GM18858 (cell line): ENCODE measurements around the gene SPOP.
"Not testable (repeated sequence)": the region's sequence is repeated elsewhere in the genome, so short reads cannot be mapped to it uniquely, and the experiment has no call there.

ENCODE experiments used
- ATAC-seq: cut with Tn5 transposase; IDR thresholded peaks from one replicate; pipeline ENCODE4 v1.9.1; 2021; ENCODE audit not compliant: unreplicated experiment

SPOP gene

DNA sequence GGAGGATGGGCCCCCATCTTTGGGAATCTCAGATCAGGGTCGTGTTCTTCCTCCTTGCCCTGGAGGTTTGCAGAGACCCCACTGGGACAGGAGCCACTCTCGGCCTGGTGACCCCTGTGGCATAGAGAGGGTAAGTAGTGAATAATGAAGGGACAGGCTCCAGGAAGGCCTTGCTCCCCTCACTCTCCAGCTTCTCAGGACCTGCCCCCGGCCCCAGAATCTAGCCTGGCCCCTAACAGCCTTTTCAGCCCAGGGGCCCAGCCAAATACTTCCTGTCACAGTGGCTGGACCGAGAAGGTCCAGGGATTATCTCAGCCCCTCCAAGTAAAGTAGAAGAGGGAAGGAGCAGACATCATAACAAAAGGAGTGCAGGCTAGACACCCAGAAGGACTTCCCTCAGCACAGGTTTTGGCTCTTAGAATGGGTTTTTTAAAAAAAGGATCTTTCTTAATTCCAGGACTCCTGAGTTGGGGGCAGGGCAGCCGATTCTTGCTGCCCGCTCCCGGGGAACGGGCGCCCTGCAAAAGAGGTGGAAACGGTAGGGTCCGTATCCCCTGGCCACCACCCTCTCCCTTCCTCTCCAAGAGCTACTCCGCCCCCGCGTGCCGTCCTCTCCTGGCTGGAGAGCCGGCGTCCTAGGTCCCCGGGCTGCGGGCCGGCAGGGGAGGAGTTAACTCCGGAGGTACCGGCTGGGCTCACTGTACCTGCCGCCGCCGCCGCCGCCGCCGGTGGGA lies 102.8 kb downstream of the SPOP start:
- ATAC-seq: no peak

DNA sequence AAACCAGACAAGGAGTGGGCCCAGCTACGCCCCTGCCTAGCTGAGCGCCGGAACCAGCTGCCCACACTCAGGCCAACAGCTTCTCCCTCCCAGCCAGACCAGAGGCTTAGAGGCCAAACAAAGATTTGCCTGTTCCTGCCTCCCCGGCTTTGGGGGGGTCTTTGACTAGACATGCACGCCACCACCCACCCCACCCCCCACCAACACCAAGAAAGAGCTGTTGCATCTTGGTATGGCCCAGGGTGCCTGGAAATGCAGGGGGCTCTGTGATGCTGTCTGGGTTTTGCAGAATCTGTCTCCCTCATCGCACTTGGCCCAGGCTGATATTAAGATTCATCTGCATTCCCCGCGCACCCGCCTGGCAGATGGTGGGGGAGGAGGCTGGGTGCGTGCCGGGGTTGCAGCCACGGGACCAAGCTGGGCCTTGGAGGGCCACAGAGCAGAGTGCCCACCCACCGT lies 103.5 kb downstream of the SPOP start:
- ATAC-seq: no peak

DNA sequence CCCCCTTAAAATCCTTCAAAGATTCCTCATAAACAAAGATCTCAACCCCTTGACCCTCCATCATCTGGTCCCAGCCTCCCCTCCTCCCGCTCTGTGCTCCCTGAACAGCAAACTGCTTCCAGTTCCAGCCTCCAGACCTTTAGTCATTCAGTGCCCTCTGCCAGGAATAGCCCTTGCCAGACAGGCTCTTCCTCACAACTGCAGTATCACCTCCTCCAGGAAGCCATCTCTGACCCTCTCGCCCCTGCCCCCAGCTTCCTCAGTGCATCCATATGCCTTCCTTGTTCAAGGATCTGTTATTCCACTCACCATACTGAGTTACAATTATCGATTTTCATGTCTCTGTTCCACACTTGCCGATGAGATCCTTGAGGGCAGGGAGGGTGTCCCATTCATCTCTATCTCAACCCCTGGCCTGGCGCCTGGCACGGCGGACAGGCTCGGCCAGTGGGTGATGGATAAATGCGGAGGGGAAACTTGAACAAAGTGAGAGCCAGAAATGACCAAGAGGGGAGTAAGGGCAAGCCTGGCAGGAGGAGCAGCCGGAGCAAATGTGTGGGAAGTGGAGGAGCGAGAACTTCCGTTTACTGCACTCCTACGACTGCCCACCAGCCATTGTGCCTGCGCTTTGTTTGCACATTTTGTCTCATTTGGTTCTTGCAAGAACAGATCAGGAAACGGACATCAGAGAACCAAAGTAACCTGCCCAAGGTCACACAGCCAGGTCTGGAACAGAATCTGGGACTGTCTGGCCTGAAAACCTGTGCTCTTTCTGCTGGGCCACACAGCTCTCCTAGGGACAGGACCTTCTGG lies 104.2 kb downstream of the SPOP start:
- ATAC-seq: no peak

DNA sequence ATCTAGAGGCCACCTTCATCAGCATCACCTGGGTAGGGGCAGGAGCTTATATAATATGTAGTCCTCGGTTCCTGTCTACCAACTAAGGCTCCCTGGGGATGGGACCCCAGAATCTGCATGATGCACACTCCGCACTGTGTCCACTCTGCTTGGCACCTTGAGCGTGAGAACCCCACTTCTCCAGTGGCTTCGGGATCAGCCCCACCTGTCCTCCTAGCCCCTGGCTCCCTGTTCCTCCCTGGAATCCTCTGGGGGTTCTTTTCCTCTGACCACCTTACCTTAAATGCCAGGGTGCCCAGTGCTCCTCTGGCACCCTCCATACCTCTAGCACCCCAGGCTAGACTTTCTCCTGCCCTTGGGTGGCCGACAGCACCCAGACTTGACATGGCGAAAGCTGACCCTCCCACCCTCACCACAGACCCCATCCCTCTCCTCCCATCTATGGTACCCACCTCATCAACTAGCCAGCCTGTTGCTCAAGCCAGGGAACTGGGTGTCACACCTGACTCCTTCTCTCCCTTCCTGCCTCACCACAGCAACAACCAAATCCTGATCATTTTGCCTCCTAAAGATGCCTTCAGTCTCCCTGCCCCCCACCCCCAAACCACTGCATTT lies 105.0 kb downstream of the SPOP start:
- ATAC-seq: no peak

DNA sequence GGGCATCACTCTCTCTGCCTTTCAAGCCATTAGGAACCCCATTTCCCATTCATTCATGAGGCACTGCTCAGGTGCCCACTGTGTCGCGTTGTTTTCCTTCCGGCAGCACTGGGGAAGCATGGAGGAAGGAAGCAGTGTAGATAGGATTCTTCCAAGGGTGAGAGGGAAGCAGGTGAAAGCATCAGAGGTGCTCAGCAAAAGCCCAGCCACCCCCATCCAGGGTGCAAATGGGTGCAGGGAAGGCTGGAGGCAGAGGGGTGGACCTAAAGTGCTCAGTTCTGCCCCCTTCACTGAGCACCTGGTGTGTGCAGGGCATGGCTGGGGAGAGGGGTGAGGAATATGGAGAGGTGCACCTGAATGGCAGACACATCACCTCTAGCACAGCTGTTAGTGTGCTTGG lies 105.7 kb downstream of the SPOP start:
- ATAC-seq: no peak

DNA sequence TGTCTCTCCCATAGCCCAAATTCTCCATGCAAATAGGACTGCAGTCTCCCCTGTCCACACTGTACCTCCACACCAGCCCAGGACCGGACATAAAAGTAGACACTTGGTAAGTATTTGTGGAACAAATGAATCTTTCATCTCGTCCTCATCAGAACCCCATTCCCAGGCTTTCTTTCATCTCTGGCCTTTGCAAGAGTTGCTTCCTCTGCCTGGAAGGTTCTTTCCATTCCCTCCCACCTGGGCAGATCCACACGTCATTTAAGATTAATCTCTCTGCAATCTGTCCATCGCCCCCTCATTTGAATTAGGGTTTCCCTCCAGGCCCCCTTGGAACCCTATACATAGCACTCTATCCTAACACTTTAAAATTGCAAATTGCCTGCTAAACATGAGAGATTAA lies 106.1 kb downstream of the SPOP start:
- no peak for ATAC-seq

DNA sequence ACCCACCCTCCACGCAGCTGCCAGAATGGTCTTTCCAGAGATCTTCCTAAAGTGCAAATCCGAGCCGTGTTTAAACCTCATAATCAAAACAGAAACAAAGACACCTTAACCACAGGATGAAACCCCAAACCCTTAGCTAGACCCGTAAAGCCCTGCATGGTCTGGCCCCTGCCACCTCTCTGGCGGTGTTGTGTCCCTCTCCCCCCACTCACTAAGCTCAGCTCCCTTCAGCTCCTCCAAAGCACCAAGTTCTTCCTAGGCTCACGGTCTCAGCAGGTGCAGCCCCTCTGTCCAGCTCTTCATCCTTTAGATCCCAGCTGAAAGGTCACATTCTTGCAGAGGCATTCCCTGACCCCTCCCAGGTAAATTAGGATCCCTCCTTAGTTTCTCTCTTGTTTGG lies 106.6 kb downstream of the SPOP start:
- no peak for ATAC-seq

DNA sequence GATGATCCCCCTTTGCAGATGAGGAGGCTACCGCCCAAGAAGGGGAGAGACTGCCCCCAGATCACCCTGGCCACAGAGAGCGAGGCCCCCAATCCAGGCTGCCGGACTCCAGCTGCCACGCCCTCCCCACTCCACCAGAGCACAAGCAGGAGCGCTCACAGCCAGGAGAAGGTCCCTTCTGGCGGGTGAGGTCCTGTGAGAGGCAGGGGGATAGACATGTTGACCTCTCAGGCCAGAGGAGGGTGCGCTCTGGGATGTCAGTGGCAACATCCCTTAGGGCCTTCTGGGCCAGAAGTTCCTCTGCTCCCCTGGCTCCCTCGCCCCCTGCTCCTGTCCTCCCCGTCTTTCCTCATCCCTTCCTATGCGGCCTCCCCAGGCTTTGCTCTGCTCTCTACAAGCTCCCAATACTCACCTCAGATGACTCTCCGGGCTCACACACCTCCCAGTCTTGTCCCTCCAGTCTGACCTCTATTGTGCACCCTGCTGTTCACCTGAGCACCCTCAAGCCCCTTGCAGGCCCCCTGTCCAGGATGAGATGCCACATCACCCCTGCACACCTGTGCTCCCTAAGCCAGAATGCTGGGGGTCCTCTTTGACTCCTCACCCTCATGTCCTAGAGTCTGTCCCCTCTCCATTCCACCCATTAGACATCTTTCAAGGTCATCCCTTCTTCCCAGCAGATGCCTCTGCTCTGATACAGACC lies 107.2 kb downstream of the SPOP start:
- no peak for ATAC-seq

DNA sequence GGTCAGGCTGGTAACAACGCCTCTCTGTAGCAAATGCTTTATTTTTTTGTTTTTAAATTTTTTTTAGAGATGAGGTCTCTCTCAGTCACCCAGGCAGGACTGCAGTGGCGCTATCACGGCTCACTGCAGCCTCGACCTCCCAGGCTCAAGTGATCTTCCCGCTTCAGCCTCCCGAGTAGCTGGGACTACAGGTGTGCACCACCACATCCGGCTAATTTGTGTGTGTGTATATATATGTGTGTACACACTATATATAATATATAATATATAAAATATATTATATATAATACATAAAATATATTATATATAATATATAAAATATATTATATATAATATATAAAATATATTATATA lies 109.2 kb downstream of the SPOP start:
- ATAC-seq: not testable (repeated sequence)

DNA sequence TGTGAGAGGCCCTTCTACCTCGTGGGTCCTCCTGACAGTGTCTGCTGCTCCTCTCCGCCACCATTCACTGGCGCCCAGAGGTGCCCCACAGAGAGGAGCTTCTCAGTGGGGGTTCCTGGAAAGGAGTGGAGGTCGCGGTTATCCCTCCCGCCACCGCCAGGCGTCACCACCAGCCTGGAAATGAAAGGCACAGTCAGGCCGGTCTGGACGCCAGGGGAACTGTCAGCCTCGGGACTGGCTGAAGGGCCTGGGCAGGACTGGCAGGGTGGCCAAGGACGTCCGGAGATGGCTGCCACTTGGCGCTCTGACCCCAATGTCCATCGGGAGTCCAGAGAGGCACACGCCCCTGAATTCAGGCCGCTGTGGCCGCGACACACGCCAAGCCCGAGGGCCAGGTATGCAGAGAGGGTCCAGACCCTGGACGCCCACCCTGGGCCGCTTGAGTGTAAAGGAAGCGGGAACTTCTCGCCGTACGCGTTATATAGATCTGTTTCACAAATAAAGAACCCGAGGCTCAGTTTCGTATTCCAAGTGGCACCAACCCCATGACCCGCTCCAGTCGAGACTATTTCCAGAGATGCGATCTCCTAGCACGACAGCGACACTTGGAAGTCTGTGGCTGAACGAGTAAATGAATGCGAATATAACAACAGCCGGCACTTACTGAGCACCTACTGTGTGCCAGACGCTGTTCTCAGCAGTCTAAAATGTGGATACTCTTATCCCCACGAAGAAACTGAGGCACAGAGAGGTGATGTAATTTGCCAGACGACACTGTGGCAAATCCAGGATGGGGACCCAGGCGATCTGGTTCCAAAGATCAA lies 109.8 kb downstream of the SPOP start:
- ATAC-seq: no peak

DNA sequence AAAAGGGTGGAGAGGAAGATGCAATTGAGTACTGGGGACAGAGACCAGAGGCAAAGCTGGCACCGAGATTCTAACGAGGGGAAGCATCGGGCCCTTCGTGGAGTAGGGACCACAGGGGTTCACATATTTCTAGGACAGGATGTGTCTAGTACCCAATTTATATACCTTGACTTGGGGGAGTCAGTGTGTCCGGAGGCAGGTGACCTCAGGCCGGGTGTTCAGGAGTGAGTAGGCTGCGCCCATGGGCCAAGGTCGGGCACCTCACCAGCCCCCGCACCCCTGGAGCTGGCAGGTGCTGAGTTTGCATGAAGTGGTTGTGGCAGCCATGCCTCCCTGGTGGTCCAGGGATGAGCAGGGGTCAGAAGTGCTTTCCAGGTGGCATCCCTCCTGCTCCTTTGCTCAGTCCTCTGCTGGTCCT lies 110.8 kb downstream of the SPOP start:
- ATAC-seq: no peak

DNA sequence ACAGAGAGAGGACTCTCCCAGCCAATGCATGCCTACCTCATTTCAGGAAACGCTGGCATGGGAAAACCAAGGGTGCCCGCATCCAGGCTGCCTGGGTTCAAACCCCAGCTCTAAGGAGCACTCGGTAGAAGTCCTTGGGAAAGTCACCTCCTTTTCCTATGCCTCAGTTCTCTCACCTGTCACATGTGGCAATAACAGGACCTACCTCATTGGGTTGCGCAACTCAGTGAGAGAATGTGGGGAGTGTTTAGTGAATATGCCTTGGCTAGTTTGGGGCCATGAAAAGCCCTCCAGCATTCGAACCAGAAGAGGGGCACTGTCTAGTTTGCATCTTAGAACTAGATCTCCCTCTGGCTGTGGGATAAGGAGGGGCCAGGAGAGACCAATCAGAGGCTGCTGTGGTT lies 111.2 kb downstream of the SPOP start:
- ATAC-seq: no peak

DNA sequence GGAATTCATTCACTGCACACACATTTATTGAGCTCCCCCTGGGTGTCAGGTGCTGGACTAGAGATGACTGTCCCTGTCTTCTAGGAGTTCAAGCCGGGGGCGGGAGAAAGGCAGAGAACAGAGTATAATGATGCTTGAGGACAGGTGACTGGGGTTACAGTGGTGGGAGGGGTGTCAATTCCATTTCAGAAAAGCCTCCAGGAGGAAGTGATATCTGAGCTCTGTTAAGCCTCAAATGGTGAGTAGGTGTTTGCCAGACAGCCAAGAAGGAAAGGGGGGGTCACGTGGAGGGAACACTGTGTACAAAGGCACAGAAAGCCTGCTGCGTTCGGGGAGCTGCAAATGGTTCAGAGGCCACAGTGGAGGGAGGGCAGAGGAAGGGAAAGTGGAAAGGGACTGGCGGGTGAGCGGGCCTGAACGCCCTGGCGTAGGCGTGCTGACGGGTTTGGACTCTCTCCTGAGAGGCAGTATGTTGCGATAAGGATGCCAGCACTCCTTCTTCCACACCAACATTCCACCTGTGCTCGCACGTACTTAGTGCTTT lies 111.9 kb downstream of the SPOP start:
- no peak for ATAC-seq

DNA sequence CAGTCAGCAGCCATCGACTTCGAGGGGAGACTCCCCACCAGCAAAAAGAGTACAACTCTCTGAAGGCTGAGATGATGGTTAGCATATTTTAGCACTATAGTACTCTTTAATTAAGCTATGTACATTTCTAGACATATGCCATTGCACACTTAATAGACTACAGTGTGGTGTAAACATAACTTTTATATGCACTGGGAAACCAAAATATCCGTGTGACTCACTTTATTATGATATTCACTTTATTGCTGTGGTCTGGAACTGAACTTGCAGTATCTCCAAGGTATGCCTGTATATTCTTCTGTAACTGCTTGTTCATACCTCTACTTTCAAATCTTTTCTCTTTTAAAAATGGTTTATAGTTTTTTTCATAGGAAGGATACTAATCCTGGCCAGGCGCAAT lies 113.3 kb downstream of the SPOP start:
- ATAC-seq: no peak

DNA sequence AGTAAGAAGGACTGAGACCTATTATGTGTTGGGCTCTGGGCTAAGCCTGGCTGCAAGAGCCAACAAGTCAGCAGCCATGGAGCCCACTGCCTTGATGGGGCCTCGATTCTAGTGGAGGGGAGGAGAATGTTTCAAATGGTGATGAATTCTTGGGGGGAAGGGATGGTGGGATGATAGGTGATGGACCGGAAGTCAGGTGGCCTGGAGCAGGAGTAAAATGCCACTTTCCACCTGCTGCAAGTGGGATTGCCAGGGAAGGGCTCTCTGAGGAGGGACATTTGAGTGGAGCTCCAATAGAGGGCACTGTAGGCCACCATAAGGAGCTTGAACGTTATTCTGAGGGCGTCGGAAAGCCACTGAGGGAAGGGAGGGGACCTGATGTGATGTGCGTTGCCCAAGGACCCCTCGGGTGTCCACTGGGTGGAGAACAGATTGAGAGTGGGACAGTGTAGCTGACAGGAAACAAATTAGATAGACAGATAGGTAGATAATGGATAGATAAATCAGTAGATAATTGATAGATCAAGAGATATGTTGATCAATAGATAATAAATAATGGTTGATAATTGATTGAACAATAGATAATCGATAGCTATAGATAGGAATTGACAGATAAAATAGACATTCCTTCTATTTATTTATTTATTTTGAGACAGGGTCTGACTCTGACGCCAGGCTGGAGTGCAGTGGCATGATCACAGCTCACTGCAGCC lies 120.4 kb downstream of the SPOP start:
- ATAC-seq: no peak

DNA sequence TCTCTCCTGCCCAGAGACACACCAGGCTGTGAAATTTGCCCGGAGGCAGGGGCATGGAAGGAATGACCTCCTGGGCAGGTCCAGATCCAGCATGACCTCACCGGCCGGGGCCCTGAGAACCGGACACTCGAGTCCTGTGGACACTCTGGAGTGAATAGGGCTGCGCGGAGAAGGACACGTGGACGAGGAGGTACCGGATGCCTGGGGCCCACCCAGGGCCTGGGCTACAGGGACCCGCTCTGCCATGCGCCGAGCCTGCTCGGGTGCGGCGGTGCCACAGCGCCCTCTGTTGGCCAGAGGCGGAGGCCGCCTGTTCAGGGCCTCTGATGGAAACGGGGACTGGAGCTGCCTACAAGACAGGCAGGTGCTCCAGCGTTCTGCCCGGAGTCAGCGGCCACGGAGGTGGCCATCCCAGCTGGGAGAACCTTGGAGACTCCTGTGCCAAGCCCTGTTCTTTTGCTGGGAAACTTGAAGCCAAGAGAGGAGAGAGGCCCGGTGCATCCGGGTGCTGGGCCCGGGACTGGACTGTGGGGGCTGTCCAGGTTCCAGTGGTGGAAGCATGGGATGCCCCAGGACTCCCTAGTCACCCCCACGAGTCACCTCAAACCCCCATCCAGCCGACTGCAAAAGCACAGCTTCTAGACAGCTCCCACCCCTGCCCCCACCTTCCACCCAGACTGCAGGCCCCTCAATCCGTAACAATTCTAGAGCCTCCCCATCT lies 121.5 kb downstream of the SPOP start:
- no peak for ATAC-seq

DNA sequence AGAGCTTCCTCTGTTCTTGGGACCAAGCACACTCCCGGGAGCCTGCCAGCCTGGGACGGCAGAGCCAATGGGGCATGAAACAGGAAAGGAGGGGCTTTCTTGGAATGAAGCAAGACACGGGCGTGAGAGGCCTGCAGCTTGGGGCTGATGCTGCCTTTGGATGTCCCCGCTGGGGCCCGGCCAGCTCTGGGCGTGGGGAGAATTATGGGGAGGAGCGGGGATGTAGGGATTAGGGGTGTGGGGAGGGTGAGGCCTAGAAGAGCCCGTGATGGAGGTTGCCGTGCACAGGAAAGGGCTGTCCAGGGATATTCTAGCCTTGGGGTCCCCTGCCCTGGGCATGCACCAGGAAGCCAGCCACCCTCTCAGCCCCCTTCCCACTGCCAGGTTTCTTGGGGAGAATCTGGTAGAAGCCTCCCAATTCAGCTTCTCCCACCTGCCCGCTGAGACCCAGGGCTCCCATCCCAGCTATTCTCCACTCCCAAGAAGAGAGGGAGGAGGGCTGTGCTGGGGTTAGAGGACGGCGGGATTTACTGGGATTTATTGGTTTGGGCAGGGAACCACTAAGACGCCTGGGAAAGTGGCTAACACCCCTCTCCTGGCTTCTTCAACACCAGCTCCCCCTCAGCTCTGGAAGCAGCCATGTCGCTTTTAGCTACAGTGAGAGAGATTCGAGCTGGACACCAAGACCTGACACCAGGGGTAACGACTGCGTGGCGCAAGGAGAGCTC lies 122.2 kb downstream of the SPOP start:
- ATAC-seq: no peak

DNA sequence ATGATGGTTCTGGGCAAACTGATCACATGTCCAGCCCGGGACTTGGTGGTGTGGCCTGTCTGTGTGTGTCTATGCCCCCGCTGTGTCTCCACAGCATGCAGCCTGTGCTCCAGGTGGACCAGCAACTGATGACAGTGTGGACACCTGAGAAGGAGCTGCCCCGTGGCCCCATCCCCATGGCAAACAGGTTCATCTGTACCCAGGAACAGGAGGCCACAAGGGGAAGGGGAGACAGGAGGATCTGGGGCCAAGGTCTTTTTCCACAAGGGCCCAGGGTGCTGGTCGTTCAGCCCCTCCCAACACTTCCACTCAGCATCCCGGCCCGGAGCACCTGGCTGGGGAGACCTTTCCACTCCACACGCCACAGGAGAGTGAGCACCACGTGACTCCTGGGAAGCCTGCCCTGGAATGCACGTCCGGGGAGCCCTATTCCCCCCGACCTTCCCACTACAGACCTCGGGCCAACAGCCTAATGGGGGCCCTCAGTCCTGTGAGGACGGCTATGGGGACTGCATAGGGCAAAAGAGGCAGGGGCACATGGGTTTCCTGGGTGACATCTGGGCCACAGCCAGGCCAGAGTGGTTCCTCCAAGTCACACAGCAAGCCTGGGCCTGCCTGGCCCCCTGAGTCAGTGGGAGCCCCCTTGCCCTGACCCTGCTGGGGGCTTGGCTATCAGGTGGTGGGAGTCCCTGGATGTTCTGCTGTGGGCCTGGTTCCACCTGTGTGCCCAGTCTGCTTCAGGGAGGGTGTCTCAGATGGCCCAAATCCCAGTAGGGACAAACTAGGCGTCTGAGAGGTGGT lies 123.0 kb downstream of the SPOP start:
- ATAC-seq: no peak
